SK-N-SH (cell line): ENCODE measurements around the gene TEAD1.

Experiments
- CTCF ChIP-seq: fragments of 200-600 bp; sonication (generic); IDR thresholded peaks from 2 replicates; pipeline ENCODE4 v1.6.1; 2017; ENCODE audit warnings: antibody characterized with exemption, mild to moderate bottlenecking, moderate library complexity
- EZH2phosphoT487 ChIP-seq: fragments of 200-600 bp; sonication (generic); IDR thresholded peaks from 2 replicates; pipeline ENCODE4 v1.6.1; 2017; ENCODE audit warnings: low read depth, mixed run types, mild to moderate bottlenecking, antibody characterized with exemption, moderate library complexity, borderline replicate concordance
- JUND ChIP-seq: IDR thresholded peaks from 2 replicates; pipeline ENCODE4 v1.4.0; 2012
- NFIC ChIP-seq: IDR thresholded peaks from 2 replicates; pipeline ENCODE4 v1.4.0; 2012; ENCODE audit warnings: borderline replicate concordance
- POLR2AphosphoS5 ChIP-seq: IDR thresholded peaks from 2 replicates; pipeline ENCODE4 v1.6.1; 2012; ENCODE audit warnings: low read depth, low read length
- RAD21 ChIP-seq: IDR thresholded peaks from 2 replicates; pipeline ENCODE4 v1.6.1; 2012; ENCODE audit warnings: mild to moderate bottlenecking, low read length
- RCOR1 ChIP-seq: fragments of 150-350 bp; IDR thresholded peaks from 2 replicates; pipeline ENCODE4 v1.6.1; 2017; ENCODE audit warnings: antibody characterized with exemption, low read length
- SIN3A ChIP-seq: IDR thresholded peaks from 2 replicates; pipeline ENCODE4 v1.6.1; 2012; ENCODE audit warnings: low read depth, mild to moderate bottlenecking, low read length, moderate library complexity, borderline replicate concordance
- YY1 ChIP-seq: IDR thresholded peaks from 2 replicates; pipeline ENCODE4 v1.4.0; 2012; ENCODE audit warnings: low read depth, mild to moderate bottlenecking

- peak; percentile 60 for TF ChIP-seq JUND
- TF ChIP-seq CTCF, result no peak
- peak; percentile 29; the same call in 1 of the 2 replicates for TF ChIP-seq SIN3A
- no peak for TF ChIP-seq YY1
- TF ChIP-seq RCOR1, result no peak
- no peak for TF ChIP-seq EZH2phosphoT487
- TF ChIP-seq POLR2AphosphoS5, result no peak
- no peak for TF ChIP-seq NFIC
- TF ChIP-seq RAD21, result no peak
Observed at GRCh38 chr11:12800032-12800671, 125.9 kb downstream of the TEAD1 start.
